ENCODE results near the gene PINLYP. TPM values are rescaled to one million over a fixed set of nuclear protein-coding genes. Genes with fewer than 3 reads are reported as not detected.

PINLYP gene
- polyA plus RNA-seq, 1 donor (not counting 4 experiments of a cell fraction or from before 2014, with no cell fraction given), result 16.0 TPM

DNA sequence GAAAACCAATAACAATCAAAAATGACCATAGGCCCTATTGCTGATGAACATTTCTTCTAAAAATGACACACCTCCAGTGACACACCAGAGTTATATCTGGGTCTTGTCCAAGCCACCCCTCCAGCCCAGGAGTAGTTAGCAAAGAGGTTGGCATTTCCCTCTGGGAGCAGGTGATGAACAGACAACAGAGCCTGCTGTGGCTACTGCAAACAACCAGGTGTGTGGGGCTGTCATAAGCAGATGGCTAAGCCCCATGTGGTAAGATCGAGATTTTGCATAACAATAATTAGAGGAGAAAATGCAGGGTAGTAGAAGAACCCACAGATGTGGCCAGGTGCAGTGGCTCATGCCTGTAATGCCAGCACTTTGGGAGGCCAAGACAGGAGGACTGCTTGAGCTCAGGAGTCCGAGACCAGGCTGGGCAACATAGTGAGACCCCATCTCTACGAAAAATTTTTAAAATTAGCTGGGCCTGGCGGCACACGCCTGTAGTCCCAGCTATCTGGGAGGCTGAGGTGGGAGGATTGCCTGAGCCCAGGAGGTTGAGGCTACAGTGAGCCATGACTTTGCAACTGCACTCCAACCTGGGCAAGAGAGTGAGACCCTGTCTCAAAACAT lies 5.3 kb upstream of the PINLYP start:
- H2AFZ ChIP-seq (ENCODE audit: control insufficient read depth, low read length), result no peak overlapping the region

DNA sequence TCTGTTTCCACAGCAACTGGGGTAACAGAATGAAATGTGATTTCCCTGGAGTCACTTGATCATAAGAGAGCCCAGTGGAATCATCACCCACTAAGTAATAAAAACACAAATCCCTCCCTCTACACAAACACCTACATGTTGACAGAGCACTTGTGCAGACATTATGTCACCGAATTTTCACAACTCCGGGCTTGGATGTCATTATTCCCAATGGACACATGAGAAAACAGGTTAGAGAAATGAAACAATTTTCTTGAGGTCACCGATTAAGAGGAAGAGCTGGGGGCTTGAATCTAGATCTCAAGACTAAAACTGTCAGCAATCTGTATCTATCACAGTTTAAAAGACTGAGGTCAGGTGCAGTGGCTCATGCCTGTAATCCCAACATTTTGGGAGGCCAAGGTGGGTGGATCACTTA lies 3.4 kb upstream of the PINLYP start:
- DNase-seq (ENCODE audit: low read depth, low spot score), result no peak
- H3K9me3 ChIP-seq (ENCODE audit: control insufficient read depth, low read depth, low read length), result no peaks in the 10 kb centered on the region
- no peak overlapping the region for H2AFZ ChIP-seq (ENCODE audit: control insufficient read depth, low read length)
- no peaks in the 10 kb centered on the region for H4K20me1 ChIP-seq (ENCODE audit: control insufficient read depth, extremely low read depth, insufficient read depth, low read length)
- H3K4me2 ChIP-seq (ENCODE audit: control insufficient read depth, extremely low read depth, insufficient read depth, low read depth, low read length), result no peak overlapping the region
- H3K9ac ChIP-seq (ENCODE audit: control insufficient read depth, extremely low read depth, insufficient read depth, low read length), result no peak overlapping the region
- no peaks in the 10 kb centered on the region for H3K9me1 ChIP-seq (ENCODE audit: control insufficient read depth, extremely low read depth, insufficient read depth, low read length)
- no peak overlapping the region for H3K27ac ChIP-seq (ENCODE audit: control insufficient read depth, insufficient read depth, low read length)
- TF ChIP-seq EZH2 (IDR thresholded peaks at IDR 0.05; ENCODE audit: low read length), result no peak
- TF ChIP-seq, protein P1, sequence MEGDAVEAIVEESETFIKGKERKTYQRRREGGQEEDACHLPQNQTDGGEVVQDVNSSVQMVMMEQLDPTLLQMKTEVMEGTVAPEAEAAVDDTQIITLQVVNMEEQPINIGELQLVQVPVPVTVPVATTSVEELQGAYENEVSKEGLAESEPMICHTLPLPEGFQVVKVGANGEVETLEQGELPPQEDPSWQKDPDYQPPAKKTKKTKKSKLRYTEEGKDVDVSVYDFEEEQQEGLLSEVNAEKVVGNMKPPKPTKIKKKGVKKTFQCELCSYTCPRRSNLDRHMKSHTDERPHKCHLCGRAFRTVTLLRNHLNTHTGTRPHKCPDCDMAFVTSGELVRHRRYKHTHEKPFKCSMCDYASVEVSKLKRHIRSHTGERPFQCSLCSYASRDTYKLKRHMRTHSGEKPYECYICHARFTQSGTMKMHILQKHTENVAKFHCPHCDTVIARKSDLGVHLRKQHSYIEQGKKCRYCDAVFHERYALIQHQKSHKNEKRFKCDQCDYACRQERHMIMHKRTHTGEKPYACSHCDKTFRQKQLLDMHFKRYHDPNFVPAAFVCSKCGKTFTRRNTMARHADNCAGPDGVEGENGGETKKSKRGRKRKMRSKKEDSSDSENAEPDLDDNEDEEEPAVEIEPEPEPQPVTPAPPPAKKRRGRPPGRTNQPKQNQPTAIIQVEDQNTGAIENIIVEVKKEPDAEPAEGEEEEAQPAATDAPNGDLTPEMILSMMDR (optimal IDR thresholded peaks at IDR 0.05 in 1 of 3, IDR thresholded peaks at IDR 0.05 in 1 of 3, conservative IDR thresholded peaks at IDR 0.05 in 1 of 3; ENCODE audit: extremely low read depth in 1 of 3, insufficient read depth in 2 of 3, low read length in 3 of 3), result no peak
- peaks cover 0 to 4% of the 10 kb centered on the region in 2 experiments for H3K36me3 ChIP-seq (ENCODE audit: control insufficient read depth in 2 of 2, extremely low read depth in 1 of 2, insufficient read depth in 2 of 2, low read length in 2 of 2)
- dilution Hi-C loops (cut with MboI; ENCODE audit: extremely low pct_ligation_motif_present, low sequenced_read_pairs), result no loop called here
- no peak overlapping the region for H3K4me3 ChIP-seq (ENCODE audit: control insufficient read depth in 2 of 3, extremely low read depth in 1 of 3, insufficient read depth in 2 of 3, low read depth in 1 of 3, low read length in 3 of 3)
- FAIRE-seq, result no peak
- peaks cover 20% of the 10 kb centered on the region for H3K79me2 ChIP-seq (ENCODE audit: control insufficient read depth, insufficient read depth, low read length)
- H3K4me1 ChIP-seq (ENCODE audit: control insufficient read depth, extremely low read depth, insufficient read depth, low read length), result peaks cover 27% of the 10 kb centered on the region
- no peaks in the 10 kb centered on the region for H3K27me3 ChIP-seq (ENCODE audit: control insufficient read depth, extremely low read depth, insufficient read depth, low read length)

More for the DNA sequence above, 5.3 kb upstream of the PINLYP start:
- no peak for DNase-seq (ENCODE audit: low read depth, low spot score)
- Histone ChIP-seq H3K4me2 (ENCODE audit: control insufficient read depth, extremely low read depth, insufficient read depth, low read depth, low read length) (no peak overlapping the region), H3K4me3 (ENCODE audit: control insufficient read depth in 2 of 3, extremely low read depth in 1 of 3, insufficient read depth in 2 of 3, low read depth in 1 of 3, low read length in 3 of 3) (no peak overlapping the region), H3K9me1 (ENCODE audit: control insufficient read depth, extremely low read depth, insufficient read depth, low read length) (no peaks in the 10 kb centered on the region), H4K20me1 (ENCODE audit: control insufficient read depth, extremely low read depth, insufficient read depth, low read length) (no peaks in the 10 kb centered on the region), H3K4me1 (ENCODE audit: control insufficient read depth, extremely low read depth, insufficient read depth, low read length) (peaks cover 13% of the 10 kb centered on the region), H3K9me3 (ENCODE audit: control insufficient read depth, low read depth, low read length) (no peaks in the 10 kb centered on the region), H3K27me3 (ENCODE audit: control insufficient read depth, extremely low read depth, insufficient read depth, low read length) (no peaks in the 10 kb centered on the region), H3K27ac (ENCODE audit: control insufficient read depth, insufficient read depth, low read length) (no peak overlapping the region), H3K36me3 (ENCODE audit: control insufficient read depth in 2 of 2, extremely low read depth in 1 of 2, insufficient read depth in 2 of 2, low read length in 2 of 2) (peaks cover 0 to 4% of the 10 kb centered on the region in 2 experiments), H3K9ac (ENCODE audit: control insufficient read depth, extremely low read depth, insufficient read depth, low read length) (no peak overlapping the region), H3K79me2 (ENCODE audit: control insufficient read depth, insufficient read depth, low read length) (peaks cover 20% of the 10 kb centered on the region)
- FAIRE-seq, result peak; percentile 55
- TF ChIP-seq, protein P1 (optimal IDR thresholded peaks at IDR 0.05 in 1 of 3, IDR thresholded peaks at IDR 0.05 in 1 of 3, conservative IDR thresholded peaks at IDR 0.05 in 1 of 3; ENCODE audit: extremely low read depth in 1 of 3, insufficient read depth in 2 of 3, low read length in 3 of 3), result no peak
- no peak for TF ChIP-seq EZH2 (IDR thresholded peaks at IDR 0.05; ENCODE audit: low read length)
- dilution Hi-C loops (cut with MboI; ENCODE audit: extremely low pct_ligation_motif_present, low sequenced_read_pairs), result no loop called here

Measured in keratinocyte (primary cell).